Endothelial cell of umbilical vein (primary cell): ENCODE results near the gene DLL3. TPM values are rescaled to one million over a fixed set of nuclear protein-coding genes. Genes with fewer than 3 reads are reported as not detected.
A peak's percentile ranks its signal among the peaks of the same experiment; 100 is the strongest.

Experiments used
- BruUV-seq: library from RNA; stranded (reverse); fragments of 400-500 nt; replicated peaks from 2 replicates; lab custom pipeline; 2021; lab: Mats Ljungman, UMichigan
- CTCF ChIA-PET: fragments of 300-600, 350-600 bp; sonication (Branson Sonifier 250); formaldehyde crosslinking; loops from one replicate; lab custom pipeline; 2021; ENCODE audit warnings: antibody characterized with exemption, inconsistent platforms; lab: Charles Lee
- POLR2A ChIA-PET: fragments of 300-600, 350-600 bp; sonication (Branson Sonifier 250); formaldehyde crosslinking; loops from one replicate; lab custom pipeline; 2021; ENCODE audit warnings: antibody characterized with exemption, inconsistent platforms; lab: Charles Lee
- DNase-seq: peaks from one replicate; pipeline ENCODE4 v3.0.0-alpha.2; 2011; ENCODE audit warnings: low read depth, low spot score
- FAIRE-seq: peaks from 2 replicates; lab custom pipeline; 2011; peaks lifted over from hg19 to GRCh38; lab: Jason Lieb, UNC
- H2AFZ ChIP-seq: 2 replicates; pipeline ENCODE4 v1.6.0; 2012; ENCODE audit warnings: low read depth, low read length, control low read depth, inconsistent platforms
- H3K27ac ChIP-seq: 2 replicates; pipeline ENCODE4 v1.5.1; 2011; ENCODE audit warnings: low read depth, mild to moderate bottlenecking, control low read depth, low read length, moderate library complexity; ENCODE audit not compliant: insufficient read depth
- H3K27me3 ChIP-seq, 2 experiments: 2 replicates each; pipeline versions ENCODE4 v1.6.0 to v1.6.1; 2011; ENCODE audit warnings: low read length in 2 of 2, mixed read lengths in 1 of 2; ENCODE audit not compliant: control insufficient read depth in 2 of 2, insufficient read depth in 2 of 2
- H3K36me3 ChIP-seq, 2 experiments: 2 replicates in 1 of 2; 3 replicates in 1 of 2; pipeline ENCODE4 v1.5.1; 2011; ENCODE audit warnings: low read length in 2 of 2, mild to moderate bottlenecking in 1 of 2, moderate library complexity in 1 of 2; ENCODE audit not compliant: control insufficient read depth in 2 of 2, insufficient read depth in 2 of 2; ENCODE audit errors: extremely low read depth in 1 of 2
- H3K4me1 ChIP-seq: 3 replicates; pipeline ENCODE4 v1.5.1; 2011; ENCODE audit warnings: mild to moderate bottlenecking, low read length; ENCODE audit not compliant: control insufficient read depth, insufficient read depth; ENCODE audit errors: extremely low read depth
- H3K4me2 ChIP-seq: 2 replicates; pipeline ENCODE4 v1.6.1; 2011; ENCODE audit warnings: low read length, control low read depth, mixed read lengths; ENCODE audit not compliant: insufficient read depth
- H3K4me3 ChIP-seq, 3 experiments: fragments of 200-600 bp in 1 of 3; sonication (generic), shearing (Covaris generic) in 1 of 3; replicated peaks in 1 of 3; 2 replicates each; pipeline ENCODE4 v1.5.1; 2011 to 2016; ENCODE audit warnings: control low read depth in 3 of 3, low read length in 3 of 3, mild to moderate bottlenecking in 2 of 3, inconsistent platforms in 1 of 3, low read depth in 1 of 3, moderate library complexity in 1 of 3; ENCODE audit not compliant: insufficient read depth in 1 of 3
- H3K79me2 ChIP-seq: 2 replicates; pipeline ENCODE4 v1.6.0; 2012; ENCODE audit warnings: low read length, inconsistent platforms; ENCODE audit not compliant: control insufficient read depth, insufficient read depth
- H3K9ac ChIP-seq: replicated peaks from 2 replicates; pipeline ENCODE3; 2011; ENCODE audit warnings: low read length, control low read depth; ENCODE audit not compliant: insufficient read depth; ENCODE audit errors: extremely low read depth
- H3K9me1 ChIP-seq: replicated peaks from 3 replicates; pipeline ENCODE4 v1.6.0; 2011; ENCODE audit warnings: mild to moderate bottlenecking, low read length; ENCODE audit not compliant: control insufficient read depth, insufficient read depth; ENCODE audit errors: extremely low read depth
- H3K9me3 ChIP-seq: replicated peaks from 2 replicates; pipeline ENCODE4 v1.5.1; 2012; ENCODE audit warnings: low read length, inconsistent platforms; ENCODE audit not compliant: control insufficient read depth, insufficient read depth
- H4K20me1 ChIP-seq: replicated peaks from 2 replicates; pipeline ENCODE3; 2011; ENCODE audit warnings: mild to moderate bottlenecking, low read length; ENCODE audit not compliant: control insufficient read depth, insufficient read depth; ENCODE audit errors: extremely low read depth
- CTCF ChIP-seq, 2 donors: IDR thresholded peaks; 1 replicate in 1 of 2; 2 replicates in 1 of 2; pipeline ENCODE4 v1.5.1; 2011; ENCODE audit warnings: low read length in 2 of 2, mild to moderate bottlenecking in 2 of 2, moderate library complexity in 2 of 2, control low read depth in 1 of 2, inconsistent platforms in 1 of 2, low read depth in 1 of 2; ENCODE audit not compliant: insufficient read depth in 1 of 2; ENCODE audit errors: extremely low read depth in 1 of 2
- MYC ChIP-seq: IDR thresholded peaks from one replicate; pipeline ENCODE4 v1.6.1; 2011; ENCODE audit warnings: mild to moderate bottlenecking, low read depth, low read length
- dilution Hi-C: fragments of 300-500 bp; cut with MboI; formaldehyde crosslinking; loops from one replicate; pipeline ENCODE4 v1.15.0; 2019; ENCODE audit warnings: low sequenced_read_pairs; ENCODE audit not compliant: extremely low pct_ligation_motif_present
- intact Hi-C: fragments of 100-400 bp; cut with micrococcal nuclease; formaldehyde crosslinking; loops from one replicate; pipeline ENCODE4 v1.10.0; 2022
- polyA plus RNA-seq, 4 experiments: library from polyadenylated mRNA; depleted of rRNA in 3 of 4; stranded (reverse) in 3 of 4; unstranded in 1 of 4; fragments of >200 nt; gene quantifications; 2 replicates each; pipeline versions ENCODE4 v1.2.1 to v1.2.3, GENCODE V29; 2011 to 2012; ENCODE audit warnings: missing spikeins in 1 of 4
- total RNA-seq: library from RNA; stranded (reverse); gene quantifications from 2 replicates; pipeline ENCODE4 v1.2.3, GENCODE V29; 2021

DLL3 gene
- total and polyA plus RNA-seq, 2 donors (not counting 3 experiments of a cell fraction or from before 2014, with no cell fraction given), result 0.40 to 0.73 TPM

GRCh38 chr19:39481229-39481545, 17.6 kb upstream of the DLL3 start:
- FAIRE-seq (no peak), DNase-seq (no peak)
- ChIA-PET POLR2A (interaction anchor here (1.0 kb wide), 1 partner anchor 37 kb away, joined by 3 read pairs; no protein-coding TSS in a partner anchor), CTCF (interaction anchor here (1.0 to 1.2 kb wide), 2 partner anchors 51 to 53 kb away, joined by 4 to 5 read pairs; partner anchors contain the start of gene EID2B)
- dilution Hi-C loops (no loop called here), intact Hi-C loops (loop anchor here (2.0 kb wide), 2 partner anchors 18 to 44 kb away; partner anchors contain the start of gene DLL3)
- peak overlapping the region; percentile 29 for H2AFZ ChIP-seq
- peaks cover 19% of the 10 kb centered on the region for H3K79me2 ChIP-seq
- H3K9ac ChIP-seq, result peak overlapping the region; percentile 98
- peaks cover 16% of the 10 kb centered on the region for H3K4me1 ChIP-seq
- H3K36me3 ChIP-seq, result peaks cover 6 to 13% of the 10 kb centered on the region in 2 experiments
- H3K9me1 ChIP-seq, result no peaks in the 10 kb centered on the region
- BruUV-seq, result no TSS peak
- H4K20me1 ChIP-seq, result no peaks in the 10 kb centered on the region
- peak overlapping the region; percentile 77 to 100 (median 88) for H3K4me3 ChIP-seq
- no peaks in the 10 kb centered on the region for H3K9me3 ChIP-seq
- no peaks in the 10 kb centered on the region for H3K27me3 ChIP-seq
- peak overlapping the region; percentile 71 for H3K27ac ChIP-seq
- H3K4me2 ChIP-seq, result peak overlapping the region; percentile 79
- TF ChIP-seq CTCF (IDR thresholded peaks at IDR 0.05; ENCODE audit: extremely low read depth in 1 of 2, insufficient read depth in 1 of 2, low read depth in 1 of 2, low read length in 2 of 2), result no peak

GRCh38 chr19:39481676-39482075, 17.1 kb upstream of the DLL3 start:
- CTCF ChIA-PET, result no interaction called here
- DNase-seq, result no peak
- TF ChIP-seq CTCF (IDR thresholded peaks at IDR 0.05; ENCODE audit: extremely low read depth in 1 of 2, insufficient read depth in 1 of 2, low read depth in 1 of 2, low read length in 2 of 2) (no peak), MYC (no peak)
- no TSS peak for BruUV-seq
- H3K4me2 ChIP-seq, result peak overlapping the region; percentile 79
- H3K9me1 ChIP-seq, result no peaks in the 10 kb centered on the region
- no peak for FAIRE-seq
- intact Hi-C loops, result loop anchor here (2.0 kb wide), 2 partner anchors 17 to 45 kb away; partner anchors contain the start of gene DLL3
- H3K9ac ChIP-seq, result peak overlapping the region; percentile 98
- H3K9me3 ChIP-seq, result no peaks in the 10 kb centered on the region
- H3K27me3 ChIP-seq, result no peaks in the 10 kb centered on the region
- H3K79me2 ChIP-seq, result peaks cover 19% of the 10 kb centered on the region
- dilution Hi-C loops, result no loop called here
- peak overlapping the region; percentile 71 for H3K27ac ChIP-seq
- no peaks in the 10 kb centered on the region for H4K20me1 ChIP-seq
- POLR2A ChIA-PET, result no interaction called here
- H3K4me1 ChIP-seq, result peaks cover 16% of the 10 kb centered on the region
- peaks cover 5 to 14% of the 10 kb centered on the region in 2 experiments for H3K36me3 ChIP-seq
- no peak overlapping the region for H2AFZ ChIP-seq
- H3K4me3 ChIP-seq, result peak overlapping the region; percentile 77 to 100 (median 88)
